A172 (cell line): ENCODE measurements around the gene ESR1. TPM values are rescaled to one million over a fixed set of nuclear protein-coding genes. Genes with fewer than 3 reads are reported as not detected.
"Not testable (repeated sequence)": the region's sequence is repeated elsewhere in the genome, so short reads cannot be mapped to it uniquely, and the experiment has no call there.

ENCODE experiments used
- DNase-seq: peaks from one replicate; pipeline ENCODE4 v3.0.0-alpha.2; 2015; ENCODE audit warnings: low spot score
- total RNA-seq: library from RNA; depleted of rRNA; stranded (reverse); fragments of >200 nt; shearing (Covaris generic); gene quantifications from 2 replicates; pipeline ENCODE4 v1.2.3, GENCODE V29; 2014

ESR1 gene
- total RNA-seq, 1 experiment from 2014 or later: not detected

- DNase-seq: no peak
Observed at GRCh38 chr6:151813858-151814257, 6.4 kb downstream of the ESR1 start.

- no peak for DNase-seq
Observed at GRCh38 chr6:151814614-151815013, 7.1 kb downstream of the ESR1 start.

- DNase-seq: no peak
Observed at GRCh38 chr6:151822252-151823111, 15.0 kb downstream of the ESR1 start.

- DNase-seq: no peak
Observed at GRCh38 chr6:151826517-151827142, 19.1 kb downstream of the ESR1 start.

GRCh38 chr6:151832710-151833109 lies 25.2 kb downstream of the ESR1 start:
- no peak for DNase-seq

- DNase-seq: no peak
Observed at GRCh38 chr6:151835396-151835795, 27.9 kb downstream of the ESR1 start.

- DNase-seq: no peak
Observed at GRCh38 chr6:151837223-151837622, 29.7 kb downstream of the ESR1 start.

- no peak for DNase-seq
Observed at GRCh38 chr6:151842816-151843215, 35.3 kb downstream of the ESR1 start.

GRCh38 chr6:151847064-151847463 lies 39.6 kb downstream of the ESR1 start:
- peak; percentile 48 for DNase-seq

- DNase-seq: no peak
Observed at GRCh38 chr6:151850479-151851003, 43.1 kb downstream of the ESR1 start.

- no peak for DNase-seq
Observed at GRCh38 chr6:151858294-151858693, 50.8 kb downstream of the ESR1 start.

GRCh38 chr6:151862461-151862860 lies 55.0 kb downstream of the ESR1 start:
- DNase-seq: no peak

- DNase-seq: not testable (repeated sequence)
Observed at GRCh38 chr6:151867361-151867869, 59.9 kb downstream of the ESR1 start.

GRCh38 chr6:151869345-151869744 lies 61.9 kb downstream of the ESR1 start:
- DNase-seq: no peak

- no peak for DNase-seq
Observed at GRCh38 chr6:151869787-151870186, 62.3 kb downstream of the ESR1 start.

GRCh38 chr6:151870375-151870774 lies 62.9 kb downstream of the ESR1 start:
- no peak for DNase-seq

GRCh38 chr6:151875524-151875923 lies 68.0 kb downstream of the ESR1 start:
- DNase-seq: no peak

- no peak for DNase-seq
Observed at GRCh38 chr6:151876122-151876521, 68.6 kb downstream of the ESR1 start.

GRCh38 chr6:151877458-151877857 lies 70.0 kb downstream of the ESR1 start:
- DNase-seq: no peak

GRCh38 chr6:151881231-151881630 lies 73.7 kb downstream of the ESR1 start:
- no peak for DNase-seq

- DNase-seq: no peak
Observed at GRCh38 chr6:151882206-151882605, 74.7 kb downstream of the ESR1 start.

GRCh38 chr6:151885234-151885633 lies 77.8 kb downstream of the ESR1 start:
- no peak for DNase-seq

GRCh38 chr6:151891524-151891923 lies 84.0 kb downstream of the ESR1 start:
- DNase-seq: no peak
